ENCODE measurements around the gene PRSS33. TPM values are rescaled to one million over a fixed set of nuclear protein-coding genes. Genes with fewer than 3 reads are reported as not detected.

Gene PRSS33
- total RNA-seq, 1 donor from 2014 or later = not detected

- intact Hi-C loops (cut with micrococcal nuclease) = no loop called here
Measured at GRCh38 chr16:2799205-2799858, 12.0 kb upstream of the PRSS33 start.

GRCh38 chr16:2798723-2799204, 11.4 kb upstream of the PRSS33 start:
- intact Hi-C loops (cut with micrococcal nuclease) = no loop called here

DNA sequence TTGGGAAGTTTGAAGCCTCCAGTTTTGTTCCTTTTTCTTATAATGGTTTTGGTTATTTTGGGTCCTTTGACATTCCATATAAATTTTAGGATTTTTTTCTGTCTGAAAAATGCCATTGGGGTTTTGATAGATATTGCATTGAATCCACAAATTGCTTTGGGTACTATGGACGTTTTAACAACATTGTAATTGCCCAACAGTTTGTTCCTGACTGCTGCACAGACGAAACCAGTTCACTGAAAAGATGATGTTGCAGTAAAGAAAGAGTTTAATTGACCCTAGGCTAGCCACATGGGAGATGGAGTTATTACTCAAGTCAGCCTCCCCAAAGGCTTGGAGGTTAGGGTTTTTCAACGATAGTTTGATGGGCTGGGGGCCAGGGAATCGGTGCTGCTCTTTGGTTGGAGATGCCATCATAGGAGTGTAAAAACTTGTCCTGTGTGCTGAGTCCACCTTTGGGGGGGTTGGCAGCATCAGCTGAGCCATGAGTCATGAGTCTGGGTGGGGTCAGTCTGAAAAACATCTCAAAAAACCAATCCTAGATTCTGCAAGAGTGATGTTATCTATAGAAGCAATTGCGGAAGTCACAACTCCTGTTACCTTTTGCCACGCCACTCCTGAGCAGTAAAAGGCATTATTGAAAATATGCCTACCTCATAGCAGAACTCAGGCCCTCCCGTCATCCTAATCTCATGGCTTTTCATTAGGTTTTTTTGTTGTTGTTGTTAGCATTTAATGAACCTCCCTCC, 8.2 kb upstream of the PRSS33 start:
- intact Hi-C loops (cut with micrococcal nuclease) = no loop called here

DNA sequence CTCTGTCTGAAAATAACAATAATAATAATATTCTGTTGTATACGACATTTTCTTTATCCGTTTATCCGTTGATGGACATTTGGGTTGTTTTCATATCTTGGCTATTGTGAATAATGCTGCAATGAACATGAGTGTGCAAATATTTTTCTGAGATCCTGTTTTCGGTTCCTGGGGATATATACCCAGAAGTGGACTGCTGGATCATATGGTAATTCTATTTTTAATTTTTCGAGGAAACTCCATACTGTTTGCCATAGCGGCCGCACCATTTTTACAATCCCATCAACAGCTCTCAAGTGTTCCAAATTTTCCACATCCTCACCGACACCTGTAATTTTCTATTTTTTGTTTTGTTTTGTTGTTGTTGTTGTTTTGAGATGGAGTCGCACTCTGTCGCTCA, 5.6 kb upstream of the PRSS33 start:
- intact Hi-C loops (cut with micrococcal nuclease) = no loop called here

- intact Hi-C loops (cut with micrococcal nuclease) = no loop called here
Measured at GRCh38 chr16:2791174-2791573, 3.8 kb upstream of the PRSS33 start.

GRCh38 chr16:2790631-2791030, 3.3 kb upstream of the PRSS33 start:
- intact Hi-C loops (cut with micrococcal nuclease) = no loop called here

DNA sequence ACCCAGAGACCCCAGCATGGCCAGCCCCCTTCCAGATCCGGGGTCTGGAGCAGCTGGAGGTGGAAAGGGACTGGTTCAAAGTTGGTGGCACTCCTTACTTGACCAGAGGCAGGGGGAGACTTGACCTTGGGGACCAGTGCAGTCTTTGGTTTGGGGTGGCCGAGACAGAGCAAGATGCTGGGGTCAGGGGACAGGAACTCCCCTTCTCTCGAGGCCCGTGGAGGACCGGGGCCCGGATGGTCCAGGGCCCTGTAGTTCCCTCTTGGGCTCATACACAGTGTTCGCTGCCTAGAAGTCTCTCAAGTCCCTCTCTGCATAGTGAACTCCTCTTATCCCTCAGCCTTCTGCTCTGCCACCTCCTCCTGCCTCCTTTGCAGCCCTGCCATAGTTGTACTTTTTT, 601 bp upstream of the PRSS33 start:
- intact Hi-C loops (cut with micrococcal nuclease) = no loop called here

GRCh38 chr16:2786826-2787151, 571 bp downstream of the PRSS33 start:
- intact Hi-C loops (cut with micrococcal nuclease) = no loop called here

GRCh38 chr16:2786061-2786825, 1.1 kb downstream of the PRSS33 start:
- intact Hi-C loops (cut with micrococcal nuclease) = no loop called here

DNA sequence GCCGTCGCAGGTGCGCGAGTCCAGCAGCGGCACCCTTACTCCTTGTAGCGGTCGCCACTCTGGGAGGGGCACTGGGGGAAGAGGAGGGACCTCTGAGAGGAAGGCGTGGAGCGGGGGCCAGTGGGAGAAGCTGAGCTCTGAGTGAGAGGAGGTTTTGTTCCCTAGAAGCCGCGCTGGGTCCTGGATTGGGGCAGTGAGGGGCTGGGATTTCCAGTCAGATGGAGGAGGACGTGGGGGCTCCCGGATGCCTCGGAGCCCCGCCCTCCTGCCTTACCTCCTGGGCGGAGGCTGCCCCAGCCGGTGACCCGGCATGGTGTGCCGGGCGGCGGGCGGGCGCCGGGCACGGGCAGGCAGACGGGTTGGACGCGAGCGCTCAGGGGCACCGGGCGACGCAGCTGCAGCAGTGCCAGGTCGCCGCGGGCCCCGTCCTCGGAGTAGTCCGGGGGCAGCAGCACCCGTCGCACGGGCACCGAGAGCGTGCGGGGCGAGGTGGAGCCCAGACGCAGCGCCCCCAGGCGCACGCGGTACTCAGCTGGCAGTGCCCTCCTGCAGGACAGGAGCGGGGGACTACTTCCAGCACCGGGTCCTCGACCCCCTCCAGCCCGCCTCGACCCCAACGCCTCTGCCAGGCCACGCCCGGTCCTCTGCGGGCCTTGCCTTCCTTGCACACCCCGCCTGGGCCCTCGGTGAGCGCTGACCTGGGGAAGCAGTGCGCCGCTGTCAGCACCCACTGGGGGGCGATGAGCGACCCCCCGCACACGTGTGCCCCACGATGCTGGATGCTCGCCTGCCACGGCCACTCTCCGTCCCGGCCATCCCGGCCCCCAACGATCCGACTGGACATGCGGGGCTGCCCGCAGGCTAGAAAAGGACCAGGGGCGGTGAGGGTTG, 2.0 kb downstream of the PRSS33 start:
- intact Hi-C loops (cut with micrococcal nuclease) = no loop called here

- intact Hi-C loops (cut with micrococcal nuclease) = no loop called here
Measured at GRCh38 chr16:2784358-2785100, 2.8 kb downstream of the PRSS33 start.

DNA sequence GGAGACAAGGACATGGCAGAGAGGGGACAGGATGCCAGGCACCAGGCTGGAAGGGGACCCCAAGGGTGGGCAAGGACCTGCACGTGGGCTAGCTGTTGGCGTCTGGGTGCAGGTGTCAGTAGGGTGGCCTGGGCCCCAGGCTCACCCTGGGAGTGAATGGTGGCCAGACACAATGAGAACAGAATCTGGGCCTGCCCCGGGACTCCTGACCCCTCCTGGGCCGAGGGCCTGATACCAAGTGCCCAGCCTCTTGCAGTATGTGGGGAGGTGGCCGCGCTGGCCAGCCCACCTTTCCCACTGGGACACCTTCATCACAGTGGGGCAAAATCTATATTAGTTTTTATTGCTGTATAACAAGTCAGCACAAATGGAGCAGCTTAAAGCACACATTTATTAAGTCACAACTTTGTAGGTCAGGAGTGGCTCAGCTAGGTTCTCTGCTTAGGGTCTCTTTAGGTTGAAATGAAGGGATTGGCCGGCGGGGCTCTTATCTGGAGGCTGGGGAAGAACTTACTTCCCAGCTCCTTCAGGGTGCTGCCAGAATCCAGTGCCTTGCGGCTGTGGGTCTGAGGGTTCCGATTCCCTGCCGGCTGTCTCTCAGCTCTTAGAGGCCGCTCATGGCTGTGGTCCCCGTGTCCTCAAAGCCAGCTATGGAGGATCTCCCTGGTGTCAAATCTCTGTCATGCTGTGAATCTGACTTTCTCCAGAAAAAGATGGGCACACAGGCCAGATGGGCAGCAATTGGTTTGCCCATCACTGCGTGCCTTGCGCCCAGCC, 3.6 kb downstream of the PRSS33 start:
- intact Hi-C loops (cut with micrococcal nuclease) = no loop called here

- intact Hi-C loops (cut with micrococcal nuclease) = no loop called here
Measured at GRCh38 chr16:2782583-2783351, 4.6 kb downstream of the PRSS33 start.

DNA sequence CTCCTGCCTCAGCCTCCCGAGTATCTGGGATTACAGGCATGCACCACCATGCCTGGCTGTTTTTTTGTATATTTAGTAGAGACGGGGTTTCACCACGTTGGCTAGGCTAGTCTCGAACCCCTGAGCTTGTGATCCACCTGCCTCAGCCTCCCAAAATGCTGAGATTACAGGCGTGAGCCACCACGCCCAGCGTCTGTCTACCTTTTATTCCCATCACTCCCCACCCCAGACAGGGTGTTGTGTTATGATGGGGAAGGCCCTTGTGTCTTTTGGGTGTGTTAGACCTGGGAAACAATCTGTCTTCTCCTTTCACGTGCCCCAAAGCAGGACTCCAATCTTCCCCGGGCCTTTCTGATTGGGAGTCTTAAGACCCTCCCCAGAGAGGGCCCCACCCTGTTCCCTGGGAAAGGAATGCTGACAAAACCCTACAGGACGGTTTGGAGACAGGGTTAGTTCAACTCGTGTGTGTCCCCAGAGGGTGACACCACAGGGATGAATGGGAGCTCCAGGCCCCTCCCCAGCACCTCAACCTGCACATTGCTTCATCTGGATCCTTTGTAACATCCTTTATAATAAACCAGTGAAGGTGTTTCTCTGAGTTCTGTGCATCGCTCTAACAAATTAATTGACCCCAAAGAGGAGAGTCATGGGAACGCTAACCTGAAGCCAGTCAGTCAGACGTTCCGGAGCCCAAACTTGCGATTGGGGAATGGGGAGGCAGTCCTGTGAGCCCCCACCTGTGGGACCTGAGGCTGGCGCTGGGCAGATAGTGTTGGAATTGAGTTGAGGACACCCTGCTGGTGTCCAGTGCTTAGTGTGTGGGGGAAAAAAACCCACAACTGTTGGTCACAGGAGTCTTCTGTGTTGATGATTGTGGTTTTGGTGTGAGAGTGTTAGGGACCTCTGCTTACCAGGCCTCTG, 7.1 kb downstream of the PRSS33 start:
- intact Hi-C loops (cut with micrococcal nuclease) = loop anchor here (10.0 kb wide), 1 partner anchor 145 kb away; no protein-coding TSS in a partner anchor

DNA sequence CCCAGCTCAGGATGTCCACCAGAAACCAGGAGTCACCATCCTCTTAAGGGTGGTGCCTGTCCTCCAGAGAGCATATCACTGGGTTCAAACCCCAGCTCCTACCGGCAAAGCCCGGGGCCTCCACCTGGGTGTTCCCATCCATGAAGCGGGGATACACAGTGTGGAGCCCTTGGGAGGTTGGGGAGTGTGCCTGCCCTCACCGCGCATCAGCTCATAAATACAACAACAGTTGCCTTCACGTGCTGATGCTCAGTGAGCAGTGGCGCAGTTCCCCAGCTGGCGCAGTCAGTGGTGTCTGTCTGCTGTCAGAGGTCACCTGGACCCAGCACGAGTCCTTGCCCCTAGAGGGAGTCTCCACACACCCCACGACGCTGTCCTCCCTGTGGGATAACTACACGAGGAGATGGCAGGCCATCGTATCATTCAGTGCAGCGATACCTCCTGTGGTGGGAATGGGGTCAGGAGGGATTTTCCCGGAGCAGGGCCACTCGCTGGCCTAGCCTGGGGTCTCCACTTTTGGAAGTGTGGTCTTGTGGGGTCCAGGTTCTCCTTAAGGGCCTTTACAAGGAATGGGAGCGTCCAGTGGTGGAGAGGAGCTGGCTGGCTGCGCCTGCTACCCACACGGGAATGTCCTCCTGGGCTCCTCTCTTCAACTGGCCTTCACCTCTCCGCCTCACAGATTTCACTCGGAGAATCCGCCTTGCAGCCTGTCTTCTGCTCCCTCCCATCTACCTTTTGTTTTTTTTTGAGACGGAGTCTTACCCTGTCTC, 8.0 kb downstream of the PRSS33 start:
- intact Hi-C loops (cut with micrococcal nuclease) = loop anchor here (10.0 kb wide), 1 partner anchor 145 kb away; no protein-coding TSS in a partner anchor

GRCh38 chr16:2778630-2778958, 8.8 kb downstream of the PRSS33 start:
- intact Hi-C loops (cut with micrococcal nuclease) = loop anchor here (10.0 kb wide), 1 partner anchor 146 kb away; no protein-coding TSS in a partner anchor
